Esophagus squamous epithelium (tissue), 4 donors: ENCODE results near the gene LINGO4.

ENCODE experiments used
- POLR2A ChIP-seq, 4 donors: fragments of 450-650 bp; IDR thresholded peaks; one replicate each; pipeline ENCODE4 v1.6.1; 2017; ENCODE audit warnings: antibody characterized with exemption in 4 of 4, mild to moderate bottlenecking in 4 of 4, moderate library complexity in 3 of 4
- TF ChIP-seq, protein P1 (sequence below), 6 experiments: fragments of 450-650 bp in 4 of 6; fragments of 200-600 bp in 2 of 6; sonication (generic) in 2 of 6; IDR thresholded peaks; one replicate each; pipeline ENCODE4 v1.5.1; 2016 to 2019; ENCODE audit warnings: antibody characterized with exemption in 6 of 6, mild to moderate bottlenecking in 4 of 6, moderate library complexity in 4 of 6

DNA sequence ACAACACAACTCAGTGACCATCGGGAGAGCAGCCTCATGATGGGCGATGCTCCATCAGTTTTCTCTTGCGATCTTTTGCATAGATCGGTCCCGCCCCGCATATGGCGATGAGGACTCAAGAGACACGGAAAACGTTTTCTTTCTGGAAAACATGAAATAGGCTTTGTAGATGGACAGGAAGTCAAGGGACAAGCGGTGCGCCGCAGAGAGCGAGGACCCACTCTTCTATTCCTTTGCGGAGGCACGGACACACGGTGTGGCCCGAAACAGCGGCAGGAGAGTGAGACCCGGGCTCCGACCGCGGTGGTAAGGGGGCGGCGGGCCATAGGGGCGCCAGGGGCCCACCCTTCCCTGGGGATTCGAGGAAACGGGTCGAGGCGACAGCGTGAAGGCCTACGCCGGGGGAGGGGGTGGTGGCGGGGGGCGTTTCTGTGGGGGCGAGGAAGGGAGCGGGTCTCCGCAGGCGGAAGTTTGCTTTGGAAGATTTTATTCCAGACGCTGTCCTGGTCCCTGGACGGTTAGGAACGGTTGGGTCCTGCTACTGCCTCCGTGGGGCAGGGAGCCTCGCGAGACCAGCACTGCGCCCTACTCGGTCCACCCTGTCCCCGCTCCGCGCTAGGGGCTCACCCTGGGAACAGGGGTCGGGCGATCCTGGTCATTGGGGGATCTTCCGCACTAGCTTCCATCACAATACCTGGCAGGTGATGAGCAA, 14.1 kb downstream of the LINGO4 start:
- TF ChIP-seq, protein P1, sequence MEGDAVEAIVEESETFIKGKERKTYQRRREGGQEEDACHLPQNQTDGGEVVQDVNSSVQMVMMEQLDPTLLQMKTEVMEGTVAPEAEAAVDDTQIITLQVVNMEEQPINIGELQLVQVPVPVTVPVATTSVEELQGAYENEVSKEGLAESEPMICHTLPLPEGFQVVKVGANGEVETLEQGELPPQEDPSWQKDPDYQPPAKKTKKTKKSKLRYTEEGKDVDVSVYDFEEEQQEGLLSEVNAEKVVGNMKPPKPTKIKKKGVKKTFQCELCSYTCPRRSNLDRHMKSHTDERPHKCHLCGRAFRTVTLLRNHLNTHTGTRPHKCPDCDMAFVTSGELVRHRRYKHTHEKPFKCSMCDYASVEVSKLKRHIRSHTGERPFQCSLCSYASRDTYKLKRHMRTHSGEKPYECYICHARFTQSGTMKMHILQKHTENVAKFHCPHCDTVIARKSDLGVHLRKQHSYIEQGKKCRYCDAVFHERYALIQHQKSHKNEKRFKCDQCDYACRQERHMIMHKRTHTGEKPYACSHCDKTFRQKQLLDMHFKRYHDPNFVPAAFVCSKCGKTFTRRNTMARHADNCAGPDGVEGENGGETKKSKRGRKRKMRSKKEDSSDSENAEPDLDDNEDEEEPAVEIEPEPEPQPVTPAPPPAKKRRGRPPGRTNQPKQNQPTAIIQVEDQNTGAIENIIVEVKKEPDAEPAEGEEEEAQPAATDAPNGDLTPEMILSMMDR (IDR thresholded peaks at IDR 0.05) = no peak
- TF ChIP-seq POLR2A (IDR thresholded peaks at IDR 0.05) = no peak
